OCI-LY3 (cell line): Measurements from ENCODE around the gene ALOX5.

ENCODE experiments used
- EZH2phosphoT487 ChIP-seq: fragments of 200-600 bp; shearing (Covaris generic); IDR thresholded peaks from 2 replicates; pipeline ENCODE4 v1.6.1; 2018; ENCODE audit warnings: antibody characterized with exemption, mixed run types, low read depth
- TF ChIP-seq, protein P1 (sequence below): fragments of 200-600, 300-600 bp; sonication (generic); IDR thresholded peaks from 2 replicates; pipeline ENCODE4 v1.5.1; 2014; ENCODE audit warnings: antibody characterized with exemption, low read length, low read depth

GRCh38 chr10:45453639-45454255, 79.7 kb downstream of the ALOX5 start:
- TF ChIP-seq, protein P1, sequence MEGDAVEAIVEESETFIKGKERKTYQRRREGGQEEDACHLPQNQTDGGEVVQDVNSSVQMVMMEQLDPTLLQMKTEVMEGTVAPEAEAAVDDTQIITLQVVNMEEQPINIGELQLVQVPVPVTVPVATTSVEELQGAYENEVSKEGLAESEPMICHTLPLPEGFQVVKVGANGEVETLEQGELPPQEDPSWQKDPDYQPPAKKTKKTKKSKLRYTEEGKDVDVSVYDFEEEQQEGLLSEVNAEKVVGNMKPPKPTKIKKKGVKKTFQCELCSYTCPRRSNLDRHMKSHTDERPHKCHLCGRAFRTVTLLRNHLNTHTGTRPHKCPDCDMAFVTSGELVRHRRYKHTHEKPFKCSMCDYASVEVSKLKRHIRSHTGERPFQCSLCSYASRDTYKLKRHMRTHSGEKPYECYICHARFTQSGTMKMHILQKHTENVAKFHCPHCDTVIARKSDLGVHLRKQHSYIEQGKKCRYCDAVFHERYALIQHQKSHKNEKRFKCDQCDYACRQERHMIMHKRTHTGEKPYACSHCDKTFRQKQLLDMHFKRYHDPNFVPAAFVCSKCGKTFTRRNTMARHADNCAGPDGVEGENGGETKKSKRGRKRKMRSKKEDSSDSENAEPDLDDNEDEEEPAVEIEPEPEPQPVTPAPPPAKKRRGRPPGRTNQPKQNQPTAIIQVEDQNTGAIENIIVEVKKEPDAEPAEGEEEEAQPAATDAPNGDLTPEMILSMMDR: no peak
- TF ChIP-seq EZH2phosphoT487: no peak
